Measurements from ENCODE around the gene PCDHB11.

DNA sequence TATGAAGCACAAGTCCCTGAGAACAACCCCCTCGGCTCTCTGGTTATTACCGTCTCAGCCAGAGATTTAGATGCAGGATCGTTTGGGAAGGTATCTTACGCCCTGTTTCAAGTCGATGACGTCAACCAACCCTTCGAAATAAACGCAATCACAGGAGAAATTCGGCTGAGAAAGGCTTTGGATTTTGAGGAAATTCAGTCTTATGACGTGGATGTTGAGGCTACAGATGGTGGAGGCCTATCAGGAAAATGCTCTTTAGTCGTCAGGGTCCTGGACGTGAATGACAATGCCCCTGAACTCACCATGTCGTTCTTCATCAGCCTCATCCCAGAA is 48.5 kb upstream of the PCDHB11 start:
- TF ChIP-seq, protein P1, sequence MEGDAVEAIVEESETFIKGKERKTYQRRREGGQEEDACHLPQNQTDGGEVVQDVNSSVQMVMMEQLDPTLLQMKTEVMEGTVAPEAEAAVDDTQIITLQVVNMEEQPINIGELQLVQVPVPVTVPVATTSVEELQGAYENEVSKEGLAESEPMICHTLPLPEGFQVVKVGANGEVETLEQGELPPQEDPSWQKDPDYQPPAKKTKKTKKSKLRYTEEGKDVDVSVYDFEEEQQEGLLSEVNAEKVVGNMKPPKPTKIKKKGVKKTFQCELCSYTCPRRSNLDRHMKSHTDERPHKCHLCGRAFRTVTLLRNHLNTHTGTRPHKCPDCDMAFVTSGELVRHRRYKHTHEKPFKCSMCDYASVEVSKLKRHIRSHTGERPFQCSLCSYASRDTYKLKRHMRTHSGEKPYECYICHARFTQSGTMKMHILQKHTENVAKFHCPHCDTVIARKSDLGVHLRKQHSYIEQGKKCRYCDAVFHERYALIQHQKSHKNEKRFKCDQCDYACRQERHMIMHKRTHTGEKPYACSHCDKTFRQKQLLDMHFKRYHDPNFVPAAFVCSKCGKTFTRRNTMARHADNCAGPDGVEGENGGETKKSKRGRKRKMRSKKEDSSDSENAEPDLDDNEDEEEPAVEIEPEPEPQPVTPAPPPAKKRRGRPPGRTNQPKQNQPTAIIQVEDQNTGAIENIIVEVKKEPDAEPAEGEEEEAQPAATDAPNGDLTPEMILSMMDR (IDR thresholded peaks at IDR 0.05), result no peak
- TF ChIP-seq POLR2A (IDR thresholded peaks at IDR 0.05) (no peak), EP300 (IDR thresholded peaks at IDR 0.05; ENCODE audit: low read depth) (no peak)

All from transverse colon (tissue), 3 donors.